A673 (cell line): Measurements from ENCODE around the gene RALGAPA2.

ENCODE experiments used
- EZH2 ChIP-seq: fragments of 200-600 bp; sonication (generic); IDR thresholded peaks from 2 replicates; pipeline ENCODE4 v1.6.1; 2017; ENCODE audit warnings: borderline replicate concordance, low read depth, mild to moderate bottlenecking, mixed read lengths, antibody characterized with exemption, low read length; ENCODE audit not compliant: poor library complexity, severe bottlenecking
- TF ChIP-seq, protein P1 (sequence below): fragments of 300-800, 200-600 bp; sonication (generic); conservative IDR thresholded peaks from 2 replicates; pipeline ENCODE4 v1.5.1; 2017; ENCODE audit warnings: low read depth, mild to moderate bottlenecking, antibody characterized with exemption, low read length, moderate library complexity, mixed read lengths

DNA sequence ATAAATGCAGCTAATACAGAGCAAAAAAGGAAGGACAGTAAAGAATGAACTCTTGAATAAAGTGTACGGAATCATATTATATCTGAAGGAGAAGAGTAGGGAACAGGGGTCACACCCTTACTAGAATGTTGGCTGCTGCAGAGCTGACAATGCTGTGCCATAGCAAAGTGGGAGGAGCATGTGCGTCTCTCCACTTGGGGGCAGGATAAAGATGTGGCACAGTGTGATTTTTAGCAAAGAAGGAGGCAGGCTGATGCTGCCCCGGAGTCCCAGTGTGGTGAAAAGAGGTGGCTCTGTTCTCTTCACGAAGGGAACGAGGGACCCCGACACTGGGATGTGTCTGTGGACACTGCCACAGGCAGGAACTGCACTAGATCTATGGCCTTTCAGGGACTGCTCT lies 277.0 kb downstream of the RALGAPA2 start:
- TF ChIP-seq, protein P1, sequence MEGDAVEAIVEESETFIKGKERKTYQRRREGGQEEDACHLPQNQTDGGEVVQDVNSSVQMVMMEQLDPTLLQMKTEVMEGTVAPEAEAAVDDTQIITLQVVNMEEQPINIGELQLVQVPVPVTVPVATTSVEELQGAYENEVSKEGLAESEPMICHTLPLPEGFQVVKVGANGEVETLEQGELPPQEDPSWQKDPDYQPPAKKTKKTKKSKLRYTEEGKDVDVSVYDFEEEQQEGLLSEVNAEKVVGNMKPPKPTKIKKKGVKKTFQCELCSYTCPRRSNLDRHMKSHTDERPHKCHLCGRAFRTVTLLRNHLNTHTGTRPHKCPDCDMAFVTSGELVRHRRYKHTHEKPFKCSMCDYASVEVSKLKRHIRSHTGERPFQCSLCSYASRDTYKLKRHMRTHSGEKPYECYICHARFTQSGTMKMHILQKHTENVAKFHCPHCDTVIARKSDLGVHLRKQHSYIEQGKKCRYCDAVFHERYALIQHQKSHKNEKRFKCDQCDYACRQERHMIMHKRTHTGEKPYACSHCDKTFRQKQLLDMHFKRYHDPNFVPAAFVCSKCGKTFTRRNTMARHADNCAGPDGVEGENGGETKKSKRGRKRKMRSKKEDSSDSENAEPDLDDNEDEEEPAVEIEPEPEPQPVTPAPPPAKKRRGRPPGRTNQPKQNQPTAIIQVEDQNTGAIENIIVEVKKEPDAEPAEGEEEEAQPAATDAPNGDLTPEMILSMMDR: peak; percentile 35; the same call in 1 of the 2 replicates
- no peak for TF ChIP-seq EZH2
